ENCODE data around the gene MYO16. TPM values are rescaled to one million over a fixed set of nuclear protein-coding genes. Genes with fewer than 3 reads are reported as not detected.
A peak's percentile ranks its signal among the peaks of the same experiment; 100 is the strongest.

Gene MYO16
- total RNA-seq, 1 experiment from 2014 or later: not detected

DNA sequence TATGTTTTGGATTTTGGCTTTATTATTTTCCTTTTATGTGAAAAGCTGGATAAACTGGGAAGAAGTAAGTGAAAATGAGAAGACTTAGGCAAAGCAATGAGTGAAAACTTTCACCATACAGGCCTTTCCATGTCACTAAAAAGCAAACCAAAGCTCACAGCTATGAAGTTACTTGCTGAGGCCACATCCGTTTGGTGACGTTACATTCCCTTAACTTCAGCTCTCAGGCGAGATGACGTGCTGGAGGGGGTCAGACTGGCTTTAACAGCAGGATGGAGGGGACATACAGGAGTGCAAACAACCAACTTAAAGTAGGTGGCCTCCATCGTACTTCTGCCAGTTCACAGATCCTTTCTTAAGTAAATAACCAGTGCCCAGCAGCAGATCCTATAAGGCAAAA lies 522.3 kb downstream of the MYO16 start:
- in situ Hi-C loops (cut with HindIII; ENCODE audit: low sequenced_read_pairs): no loop called here

DNA sequence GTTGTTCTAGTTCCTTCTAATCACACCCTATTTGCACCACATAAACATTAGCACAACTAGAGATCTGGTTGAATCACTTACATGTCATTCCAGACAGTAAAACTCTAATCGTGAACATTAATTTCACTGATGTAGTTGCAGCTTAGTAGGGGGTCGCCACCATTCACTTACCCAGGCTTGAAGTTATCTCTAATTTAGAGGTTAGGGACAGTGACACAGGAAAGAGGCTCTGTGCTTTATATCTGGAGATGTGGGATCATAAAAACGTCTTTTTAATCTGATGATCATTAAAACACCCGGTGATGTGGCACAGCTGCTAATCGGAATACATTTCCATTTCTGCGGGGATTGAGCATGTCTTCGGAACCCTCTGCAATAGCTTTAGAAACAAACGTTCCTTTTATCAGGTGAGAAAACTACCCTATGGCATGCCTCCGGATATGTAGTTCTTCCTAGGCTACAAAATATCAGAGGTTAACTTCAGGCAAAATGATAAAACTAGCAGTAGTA lies 523.0 kb downstream of the MYO16 start:
- in situ Hi-C loops (cut with HindIII; ENCODE audit: low sequenced_read_pairs): no loop called here

More for the DNA sequence above, 522.3 kb downstream of the MYO16 start:
- DNase-seq (ENCODE audit: low spot score): no peak

GRCh38 chr13:109152941-109153340 lies 523.5 kb downstream of the MYO16 start:
- in situ Hi-C loops (cut with HindIII; ENCODE audit: low sequenced_read_pairs): no loop called here
- DNase-seq (ENCODE audit: low spot score): no peak

More for the DNA sequence above, 523.0 kb downstream of the MYO16 start:
- DNase-seq (ENCODE audit: low spot score): no peak

- no peak for DNase-seq (ENCODE audit: low spot score)
- in situ Hi-C loops (cut with HindIII; ENCODE audit: low sequenced_read_pairs): no loop called here
These were observed 524.7 kb downstream of the MYO16 start for GRCh38 chr13:109154146-109154545.

- in situ Hi-C loops (cut with HindIII; ENCODE audit: low sequenced_read_pairs): no loop called here
- DNase-seq (ENCODE audit: low spot score): no peak
These were observed 525.1 kb downstream of the MYO16 start for GRCh38 chr13:109154546-109154945.

DNA sequence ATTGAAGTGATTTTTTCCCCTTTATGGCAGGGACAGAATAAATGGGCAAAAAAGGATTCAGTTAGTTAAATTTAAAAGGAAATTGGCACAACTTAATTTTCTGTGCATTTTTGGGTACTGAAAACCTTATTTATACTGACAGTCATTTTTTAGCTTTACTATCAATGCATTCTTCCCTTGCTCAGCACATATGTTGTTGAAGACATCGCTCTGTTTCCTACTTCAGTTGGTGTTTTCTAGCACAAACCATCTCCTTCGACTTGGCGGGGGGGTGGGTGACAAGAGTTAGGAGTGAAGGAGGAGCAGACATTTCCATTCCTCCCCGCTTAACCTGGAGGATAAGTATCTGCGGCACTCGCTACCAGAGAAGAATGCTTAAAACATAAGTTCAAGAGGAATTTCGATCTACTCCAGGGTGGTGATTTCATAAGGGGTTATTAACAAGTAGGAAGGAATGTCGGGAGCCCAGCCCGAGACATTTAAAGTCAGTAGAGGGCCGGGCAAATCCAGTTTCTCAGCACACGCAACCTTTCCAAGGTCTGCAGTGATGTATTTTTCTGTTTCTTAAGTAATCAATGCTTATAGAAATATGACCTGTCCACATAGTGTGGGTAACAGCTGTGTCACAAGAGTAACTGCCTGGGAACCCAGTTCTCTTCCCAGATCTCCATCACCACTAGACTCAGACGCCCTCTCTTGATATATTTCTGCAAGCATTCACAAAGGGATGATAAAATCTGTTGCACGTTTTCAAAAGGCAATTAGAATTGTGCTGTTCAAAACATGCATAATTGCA lies 525.8 kb downstream of the MYO16 start:
- in situ Hi-C loops (cut with HindIII; ENCODE audit: low sequenced_read_pairs): no loop called here
- no peak for DNase-seq (ENCODE audit: low spot score)

GRCh38 chr13:109156181-109156935 lies 526.9 kb downstream of the MYO16 start:
- in situ Hi-C loops (cut with HindIII; ENCODE audit: low sequenced_read_pairs): no loop called here
- DNase-seq (ENCODE audit: low spot score): no peak

GRCh38 chr13:109157275-109157674 lies 527.9 kb downstream of the MYO16 start:
- no peak for DNase-seq (ENCODE audit: low spot score)
- in situ Hi-C loops (cut with HindIII; ENCODE audit: low sequenced_read_pairs): no loop called here

- no peak for DNase-seq (ENCODE audit: low spot score)
- in situ Hi-C loops (cut with HindIII; ENCODE audit: low sequenced_read_pairs): no loop called here
These were observed 529.0 kb downstream of the MYO16 start for GRCh38 chr13:109158383-109158782.

GRCh38 chr13:109159650-109160309 lies 530.4 kb downstream of the MYO16 start:
- in situ Hi-C loops (cut with HindIII; ENCODE audit: low sequenced_read_pairs): no loop called here
- DNase-seq (ENCODE audit: low spot score): no peak

GRCh38 chr13:109160357-109160756 lies 530.9 kb downstream of the MYO16 start:
- no peak for DNase-seq (ENCODE audit: low spot score)
- in situ Hi-C loops (cut with HindIII; ENCODE audit: low sequenced_read_pairs): no loop called here

DNA sequence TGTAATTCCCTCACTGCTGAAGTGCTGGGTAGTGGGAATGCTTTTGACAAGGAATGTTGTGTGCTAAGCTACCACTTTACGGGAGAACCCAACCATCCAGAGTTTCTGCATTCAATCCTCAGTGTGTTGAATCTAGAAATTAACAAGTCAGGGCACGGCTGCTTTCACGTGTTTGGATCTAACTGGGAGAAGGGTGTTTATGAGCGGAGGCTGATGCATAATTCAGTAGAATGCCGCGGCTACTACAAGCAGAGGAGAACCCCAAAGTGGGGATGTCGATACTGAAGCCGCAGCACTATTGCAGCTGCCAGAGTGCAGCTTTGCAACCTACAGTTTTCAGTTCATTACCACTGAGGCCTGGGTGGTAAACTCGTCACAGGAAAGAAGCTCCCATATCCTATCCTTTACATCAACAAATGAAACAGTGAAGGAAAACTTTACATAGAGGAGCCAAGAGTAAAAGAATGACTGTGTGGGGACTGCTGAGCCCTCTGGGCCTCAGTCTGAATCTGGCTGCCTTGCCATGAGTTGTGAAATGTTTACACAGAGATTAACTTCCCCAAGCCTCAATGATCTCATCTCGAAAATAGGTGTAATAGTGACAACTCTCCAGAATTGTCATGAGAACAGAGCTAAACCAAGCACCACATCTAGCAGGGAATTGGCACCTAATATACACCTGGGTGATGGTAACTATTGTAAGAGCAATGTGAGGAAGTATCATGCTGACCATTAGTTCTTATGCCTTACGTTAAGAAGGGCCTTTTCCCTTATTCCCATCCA lies 531.7 kb downstream of the MYO16 start:
- in situ Hi-C loops (cut with HindIII; ENCODE audit: low sequenced_read_pairs): no loop called here
- DNase-seq (ENCODE audit: low spot score): peak; percentile 4

DNA sequence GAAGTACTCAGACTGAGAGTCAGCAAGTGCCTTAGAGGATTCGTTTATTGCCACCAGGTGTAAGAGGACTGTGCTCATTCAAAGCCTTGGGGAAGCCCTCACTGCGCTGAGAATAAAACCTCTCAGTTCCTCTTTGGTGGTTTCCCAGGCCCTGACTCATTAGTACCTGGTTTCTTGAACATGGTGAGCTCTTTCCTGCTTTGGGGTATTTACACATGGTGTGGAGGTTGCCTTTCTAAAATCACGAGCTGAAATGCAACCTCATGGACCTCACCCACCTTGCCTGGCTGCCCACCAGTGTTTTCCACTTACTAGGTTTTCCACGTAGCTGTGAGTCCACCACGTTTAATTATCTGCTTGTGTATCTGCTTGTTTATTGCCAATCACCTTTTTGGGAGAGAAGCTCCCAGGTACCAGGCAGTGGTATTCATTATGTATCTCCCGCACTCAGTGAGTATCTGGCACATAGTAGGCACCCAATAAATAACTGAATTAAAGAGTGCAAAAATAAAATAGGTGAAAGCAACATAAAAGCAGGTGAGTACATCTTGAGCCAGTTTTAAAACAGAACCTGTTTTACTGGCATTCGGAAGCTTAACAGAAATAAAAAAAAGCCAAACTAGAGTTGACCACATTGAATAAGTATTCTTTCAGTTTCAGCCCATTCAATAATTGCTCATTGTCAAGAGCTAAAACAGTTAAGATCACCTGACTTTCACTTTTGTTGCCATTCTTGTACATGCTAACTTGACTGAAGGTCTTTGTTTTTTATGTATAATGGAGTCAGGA lies 533.0 kb downstream of the MYO16 start:
- no peak for DNase-seq (ENCODE audit: low spot score)
- in situ Hi-C loops (cut with HindIII; ENCODE audit: low sequenced_read_pairs): no loop called here

DNA sequence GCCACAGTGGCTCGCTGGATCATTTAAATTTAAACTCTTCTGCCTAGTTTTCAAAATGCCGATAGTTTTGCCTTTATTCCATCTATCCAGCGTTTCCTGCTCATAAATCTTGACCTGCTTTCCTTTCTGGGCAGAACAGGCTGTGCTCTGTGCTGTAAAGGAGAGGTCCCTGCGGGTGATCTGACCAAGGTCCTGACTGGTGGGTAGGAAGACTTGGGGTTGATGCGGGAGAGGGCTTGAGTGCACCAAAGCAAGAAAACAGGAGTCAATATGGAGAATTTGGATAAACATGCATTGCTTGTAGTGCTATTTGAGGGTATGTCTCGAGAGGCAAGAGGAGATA lies 533.6 kb downstream of the MYO16 start:
- DNase-seq (ENCODE audit: low spot score): no peak
- in situ Hi-C loops (cut with HindIII; ENCODE audit: low sequenced_read_pairs): no loop called here

DNA sequence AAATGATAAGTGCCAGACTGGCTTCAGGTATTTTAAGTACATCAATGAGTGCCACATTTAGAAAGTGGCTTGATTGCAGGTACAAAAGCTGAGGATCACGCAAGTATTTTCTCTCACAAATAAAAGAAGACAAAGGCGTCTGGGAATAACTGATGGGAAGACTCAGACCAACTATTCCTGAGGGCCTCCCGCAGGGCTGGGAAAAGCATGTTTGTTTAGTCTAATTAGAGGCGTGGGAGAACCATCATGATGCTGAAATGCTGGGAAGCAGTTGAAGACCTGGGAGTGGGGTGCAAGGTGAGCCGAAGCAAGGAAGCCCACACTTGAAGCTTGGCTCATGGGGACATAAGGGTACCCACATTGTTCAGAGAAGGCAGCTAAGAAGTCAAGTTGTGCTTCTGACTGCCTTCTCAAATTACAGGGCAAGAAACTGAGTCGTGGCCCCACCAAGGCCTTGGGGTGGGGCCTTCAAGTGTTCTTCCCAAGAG lies 536.0 kb downstream of the MYO16 start:
- in situ Hi-C loops (cut with HindIII; ENCODE audit: low sequenced_read_pairs): no loop called here
- DNase-seq (ENCODE audit: low spot score): no peak

DNA sequence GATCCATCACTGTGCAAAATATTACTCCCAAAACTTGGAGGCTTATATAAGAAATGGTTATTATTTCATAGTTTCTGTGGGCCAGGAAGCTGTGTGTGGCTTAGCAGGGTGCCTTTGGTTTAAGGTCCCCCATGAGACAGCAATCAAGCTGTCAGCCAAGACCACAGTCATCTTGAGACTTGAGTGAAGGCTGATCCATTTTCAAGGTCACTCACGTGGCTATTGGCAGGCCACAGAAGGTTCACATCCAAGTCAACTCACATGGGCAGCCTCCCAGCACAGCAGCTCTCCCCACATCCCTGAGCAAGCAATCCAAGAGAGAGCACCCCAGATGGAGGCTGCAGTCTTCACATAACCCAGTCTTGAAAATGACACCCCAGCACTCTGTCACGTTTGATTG lies 537.4 kb downstream of the MYO16 start:
- DNase-seq (ENCODE audit: low spot score): no peak

DNA sequence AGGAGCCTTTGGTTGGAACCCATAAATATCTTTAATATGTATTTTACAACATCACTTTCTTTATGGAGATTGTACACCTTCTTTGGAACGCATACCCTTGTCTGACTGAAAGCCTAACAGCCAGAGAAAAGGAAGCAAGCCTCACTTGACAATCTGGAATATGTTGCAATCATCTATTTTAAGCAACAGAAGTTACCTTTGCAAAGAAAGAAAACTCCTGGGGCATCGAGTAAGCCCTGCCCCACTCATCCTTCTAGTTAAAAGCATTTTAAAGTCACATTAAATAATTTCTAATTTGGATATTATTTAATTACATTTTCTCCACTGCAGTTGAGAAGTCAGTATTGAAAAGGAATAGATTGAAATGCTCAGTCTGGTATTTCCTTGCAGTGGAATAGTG lies 542.7 kb downstream of the MYO16 start:
- DNase-seq (ENCODE audit: low spot score): no peak
- in situ Hi-C loops (cut with HindIII; ENCODE audit: low sequenced_read_pairs): no loop called here

More for the DNA sequence above, 537.4 kb downstream of the MYO16 start:
- in situ Hi-C loops (cut with HindIII; ENCODE audit: low sequenced_read_pairs): no loop called here

- no peak for DNase-seq (ENCODE audit: low spot score)
- in situ Hi-C loops (cut with HindIII; ENCODE audit: low sequenced_read_pairs): no loop called here
These were observed 546.3 kb downstream of the MYO16 start for GRCh38 chr13:109175666-109176065.
